Activated CD4-positive, alpha-beta T cell treated with anti-CD3 and anti-CD28 coated beads, Interleukin-2, amount 50 U/mL, for 4 hours (primary cell): Measurements from ENCODE around the gene MAN1A1.
"Not testable (repeated sequence)": the region's sequence is repeated elsewhere in the genome, so short reads cannot be mapped to it uniquely, and the experiment has no call there.

ENCODE experiments used
- DNase-seq, 2 experiments: peaks; one replicate each; pipeline ENCODE4 v3.0.0-alpha.2; 2020

MAN1A1 gene

DNA sequence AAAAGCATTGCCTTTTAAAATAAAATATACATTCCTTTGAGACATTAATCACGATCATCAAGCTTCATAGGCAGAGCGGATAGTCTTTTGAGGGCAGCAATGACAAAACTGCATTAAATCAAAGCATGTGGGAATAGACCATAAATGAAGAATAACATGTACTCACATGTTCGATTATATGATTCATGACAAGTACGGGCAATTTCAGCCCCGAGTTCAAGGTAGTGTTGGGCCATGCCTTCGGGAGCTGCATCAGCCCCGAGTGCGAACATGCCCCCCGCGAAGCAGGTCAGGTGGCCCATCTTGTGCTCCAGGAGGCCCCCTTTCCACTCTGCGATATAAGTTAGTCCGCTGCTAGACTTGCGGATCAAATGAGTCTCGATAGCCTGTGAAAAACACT lies 160.1 kb downstream of the MAN1A1 start:
- DNase-seq = no peak

DNA sequence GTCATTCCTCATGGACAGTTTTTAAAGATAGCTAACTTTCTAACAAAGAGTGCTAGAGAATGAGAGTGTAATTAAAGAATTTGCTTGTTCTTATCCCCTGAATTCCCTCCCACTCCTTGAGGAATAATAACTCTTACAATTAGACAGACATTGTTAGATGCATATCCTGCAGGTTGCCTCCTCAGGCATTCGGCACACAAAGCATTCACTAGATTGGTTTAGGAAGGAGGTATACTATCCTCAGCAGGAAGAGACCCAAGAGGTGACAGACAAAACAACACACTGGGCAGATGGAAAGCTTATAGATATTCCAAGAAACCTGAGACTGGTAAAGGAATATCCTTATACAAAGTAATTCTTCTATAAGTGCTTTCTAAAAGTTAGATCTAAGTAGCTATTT lies 162.0 kb downstream of the MAN1A1 start:
- DNase-seq = no peak

DNA sequence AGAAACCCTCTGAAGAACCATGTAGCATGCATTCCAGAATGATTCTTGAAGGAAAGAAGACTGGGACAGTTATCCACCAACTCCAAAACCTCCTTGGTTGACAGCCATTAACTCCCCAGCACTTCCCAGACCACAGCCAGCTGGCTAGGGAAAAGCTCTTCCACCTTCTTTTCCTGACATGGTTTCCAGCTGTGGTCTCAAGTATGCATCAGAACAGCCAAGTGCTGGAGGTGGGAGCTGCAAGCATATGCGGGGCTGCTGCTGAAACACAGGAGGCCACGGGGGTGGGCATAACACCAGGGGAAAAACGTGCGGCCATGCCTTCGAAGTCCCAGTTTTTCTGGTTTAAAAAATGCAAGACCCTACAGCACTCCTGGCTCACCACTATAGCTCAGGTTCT lies 163.1 kb downstream of the MAN1A1 start:
- no peak for DNase-seq

GRCh38 chr6:119184008-119184648 lies 165.4 kb downstream of the MAN1A1 start:
- no peak for DNase-seq

- DNase-seq = no peak
Observed at GRCh38 chr6:119183457-119183856, 166.1 kb downstream of the MAN1A1 start.

DNA sequence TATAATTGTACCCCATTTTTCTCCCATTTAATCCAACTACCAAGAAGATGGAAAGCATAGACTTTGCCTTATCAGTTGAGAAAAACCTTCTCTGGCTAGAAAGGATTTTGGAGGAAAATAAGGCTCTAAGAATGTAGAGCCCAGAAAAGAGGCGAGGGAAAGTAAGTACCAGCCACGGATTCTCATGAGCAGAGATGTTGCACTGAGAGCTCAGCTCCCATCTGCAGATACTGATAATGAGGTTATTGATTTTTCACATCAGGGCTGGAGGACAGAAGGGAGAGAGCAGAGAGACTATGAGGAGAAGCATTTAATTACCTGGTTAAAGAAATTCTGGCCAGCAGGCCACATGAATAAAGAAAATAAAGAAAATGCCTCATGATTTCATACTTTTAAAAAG lies 166.7 kb downstream of the MAN1A1 start:
- no peak for DNase-seq

- no peak for DNase-seq
Observed at GRCh38 chr6:119182216-119182803, 167.3 kb downstream of the MAN1A1 start.

DNA sequence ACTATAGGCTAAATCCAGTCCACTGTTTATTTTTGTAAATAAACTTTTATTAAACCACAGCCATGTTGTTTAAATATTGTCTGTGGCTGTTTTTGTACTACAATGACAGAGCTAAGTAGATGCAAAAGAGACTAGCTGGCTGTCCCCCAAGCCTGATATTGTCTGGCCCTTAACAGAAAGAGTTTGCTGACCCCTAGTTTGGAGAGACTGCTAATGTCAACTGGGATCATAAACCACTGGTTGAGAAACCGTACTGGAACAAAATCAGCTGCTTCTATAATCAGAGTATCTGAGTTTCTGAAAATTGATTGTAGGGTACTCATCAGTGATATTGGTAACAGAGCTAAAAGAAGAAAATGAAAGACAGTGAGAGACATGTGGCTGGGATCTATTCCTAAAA lies 168.5 kb downstream of the MAN1A1 start:
- no peak for DNase-seq

DNA sequence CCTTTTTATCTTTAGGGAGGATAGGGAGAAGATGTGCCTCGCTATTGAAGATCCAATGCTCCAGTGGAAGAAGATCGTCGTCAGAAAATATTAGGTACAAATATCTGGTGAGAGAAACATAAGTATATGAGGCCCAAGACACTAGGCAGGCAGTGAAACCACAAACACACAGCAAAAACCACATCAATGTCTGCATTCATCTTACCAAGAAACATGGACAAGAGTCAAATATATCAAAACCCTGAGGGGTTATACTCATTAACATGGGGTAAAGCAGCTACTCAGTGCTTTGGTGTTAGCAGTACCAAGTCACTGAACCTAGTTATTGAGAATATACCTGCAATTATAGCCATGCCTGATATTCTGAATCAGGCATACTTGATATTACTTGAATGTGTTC lies 169.7 kb downstream of the MAN1A1 start:
- DNase-seq = no peak

GRCh38 chr6:119179062-119179461 lies 170.5 kb downstream of the MAN1A1 start:
- no peak for DNase-seq

DNA sequence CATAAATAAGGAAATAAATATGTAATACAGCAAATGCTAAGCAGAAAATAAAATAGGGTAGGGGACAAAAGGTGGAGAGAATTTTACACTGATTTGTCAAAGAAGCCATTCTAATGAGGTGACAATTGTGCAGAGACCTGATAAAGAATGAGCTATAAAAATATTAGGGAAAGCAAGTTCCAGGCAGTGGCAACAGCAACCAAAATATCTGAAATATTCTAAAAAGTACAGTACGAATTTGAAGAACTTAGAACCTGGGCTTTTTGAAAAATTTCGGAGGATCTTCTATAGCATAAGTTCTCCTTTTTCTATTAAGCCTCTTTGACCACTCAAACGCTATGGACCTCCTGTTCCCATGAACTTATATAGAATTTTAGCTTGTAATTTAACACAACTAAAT lies 173.1 kb downstream of the MAN1A1 start:
- no peak for DNase-seq

DNA sequence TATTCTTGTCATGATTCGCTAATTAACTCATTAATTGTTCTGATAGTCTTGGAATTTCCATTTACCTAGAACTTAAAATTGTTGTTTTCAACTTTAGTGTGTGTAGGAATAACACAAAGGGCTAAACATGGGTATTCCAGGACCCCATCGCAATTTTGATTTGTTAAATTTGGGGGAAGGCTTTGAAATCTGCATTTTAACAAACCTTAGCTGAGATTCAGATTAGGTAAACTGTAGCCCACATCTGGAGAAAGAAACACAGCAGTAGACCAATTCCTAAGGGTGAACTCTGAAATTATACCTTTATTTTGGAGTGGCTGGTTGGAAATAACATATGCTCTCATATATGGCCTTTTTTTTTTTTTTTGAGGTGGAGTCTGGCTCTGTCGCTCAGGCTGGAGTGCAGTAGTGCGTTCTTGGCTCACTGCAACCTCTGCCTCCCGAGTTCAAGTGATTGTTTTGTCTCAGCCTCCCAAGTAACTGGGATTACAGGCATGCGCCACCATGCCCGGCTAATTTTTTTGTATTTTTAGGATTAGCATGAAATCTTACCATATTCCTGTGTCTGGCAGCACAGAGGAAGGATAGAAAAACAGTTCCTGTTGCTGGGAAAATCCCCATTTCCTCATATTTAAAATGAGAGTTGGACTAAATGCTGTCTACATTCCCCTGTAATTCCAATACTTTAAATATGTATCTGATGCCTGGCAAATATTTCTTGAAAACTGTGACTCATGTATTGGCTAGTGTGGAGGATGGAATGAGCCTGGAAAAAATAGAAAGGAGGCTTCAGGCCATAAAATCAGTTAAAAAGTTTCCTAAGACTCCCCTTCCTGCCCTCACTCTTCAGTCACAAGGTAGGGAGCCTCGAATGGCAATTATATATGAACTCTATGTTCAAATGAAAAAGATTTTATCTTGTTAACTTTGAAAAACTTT lies 174.4 kb downstream of the MAN1A1 start:
- DNase-seq = no peak

DNA sequence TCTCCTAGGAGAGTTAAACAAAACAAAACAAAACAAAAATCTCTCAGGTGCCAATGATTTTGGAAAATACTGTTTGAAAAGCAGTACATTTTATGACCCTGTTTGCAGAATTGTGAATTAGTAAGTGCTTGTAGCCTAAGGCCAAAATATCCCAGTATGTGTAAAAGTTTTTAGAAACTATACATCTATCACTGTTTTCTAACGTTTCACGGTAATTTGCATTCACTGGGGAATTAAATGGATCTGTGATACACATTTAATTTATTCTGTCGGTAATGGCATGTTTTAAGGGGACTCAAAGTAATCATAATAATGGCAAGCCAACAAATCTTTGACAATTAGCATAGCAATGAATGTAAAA lies 175.5 kb downstream of the MAN1A1 start:
- DNase-seq = no peak

GRCh38 chr6:119173249-119174084 lies 176.1 kb downstream of the MAN1A1 start:
- DNase-seq = no peak

GRCh38 chr6:119172824-119173223 lies 176.7 kb downstream of the MAN1A1 start:
- no peak for DNase-seq

GRCh38 chr6:119171864-119172588 lies 177.5 kb downstream of the MAN1A1 start:
- DNase-seq = no peak

GRCh38 chr6:119171088-119171841 lies 178.3 kb downstream of the MAN1A1 start:
- no peak for DNase-seq

- no peak for DNase-seq
Observed at GRCh38 chr6:119170447-119171087, 179.0 kb downstream of the MAN1A1 start.

DNA sequence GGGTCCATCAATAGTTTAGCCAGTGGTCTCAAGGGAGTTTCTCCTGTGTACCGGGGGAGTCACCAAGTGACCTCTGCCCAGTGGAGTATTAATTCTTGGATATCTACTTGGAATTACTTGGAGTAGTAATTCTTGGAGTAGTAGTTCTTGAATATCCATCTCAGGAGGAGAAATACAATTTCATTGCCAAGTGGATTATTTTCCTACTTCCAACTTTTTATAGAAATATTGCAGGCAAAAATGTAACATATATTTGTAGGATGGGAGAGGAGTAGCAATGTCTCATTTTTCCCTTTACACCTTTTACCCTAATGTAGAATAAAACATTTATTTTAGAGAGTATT lies 179.5 kb downstream of the MAN1A1 start:
- no peak for DNase-seq

GRCh38 chr6:119169355-119169754 lies 180.2 kb downstream of the MAN1A1 start:
- not testable (repeated sequence) for DNase-seq
